GM21360 (cell line): ENCODE data around the gene BET1L.

Source experiments
- ATAC-seq: cut with Tn5 transposase; IDR thresholded peaks from one replicate; pipeline ENCODE4 v1.9.1; 2021; ENCODE audit warnings: mild to moderate bottlenecking, moderate library complexity; ENCODE audit not compliant: unreplicated experiment

Gene BET1L

DNA sequence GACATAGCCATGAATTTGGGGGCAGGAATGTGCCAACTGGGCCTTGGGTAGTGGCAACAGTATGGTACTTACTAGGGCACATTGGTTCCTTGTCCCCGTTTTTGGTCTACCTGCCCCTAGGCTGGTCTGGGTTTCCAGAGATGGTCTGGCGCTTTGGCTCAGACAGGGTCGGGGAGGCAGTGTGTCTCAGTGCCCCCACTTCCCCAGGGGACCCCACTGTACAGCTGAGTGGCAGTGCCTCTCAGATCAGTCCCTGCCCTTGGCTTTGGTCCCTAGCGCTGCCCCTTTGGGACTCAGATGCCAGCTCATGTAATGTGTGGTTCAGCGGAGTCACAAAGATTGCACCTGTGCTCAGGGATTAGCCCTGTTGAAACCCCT, 3.6 kb upstream of the BET1L start:
- no peak for ATAC-seq

DNA sequence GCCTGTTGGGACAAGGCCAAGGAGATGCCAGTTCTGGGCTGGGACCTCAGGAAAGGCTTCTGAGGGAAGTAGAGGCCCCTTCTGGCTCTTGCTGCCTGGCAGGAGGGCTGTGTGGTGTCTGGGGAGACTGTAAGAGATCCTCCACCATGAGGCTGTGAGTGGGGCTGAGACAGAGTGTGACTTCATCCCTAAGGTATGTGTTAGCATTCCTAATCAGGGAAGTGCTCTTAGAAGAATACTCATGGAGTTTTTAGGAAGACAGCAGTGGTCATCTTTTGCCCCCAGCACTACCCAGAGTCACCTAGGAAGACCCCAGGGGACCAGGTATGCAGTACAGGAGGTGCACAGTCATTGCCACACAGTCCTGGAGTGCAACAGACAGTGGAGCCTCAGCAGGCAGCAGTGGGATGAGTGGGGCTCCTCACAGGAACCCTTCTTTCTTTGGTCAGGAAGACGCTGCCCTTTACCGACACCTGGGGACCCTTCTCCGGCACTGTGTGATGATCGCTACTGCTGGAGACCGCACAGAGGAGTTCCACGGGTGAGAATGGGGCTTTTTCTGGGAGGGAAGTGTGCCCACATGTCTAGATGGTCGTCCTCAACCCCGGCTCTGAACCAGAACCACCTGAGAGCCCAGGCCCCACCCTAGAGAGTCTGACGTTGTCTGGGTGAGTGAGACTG, 3.1 kb upstream of the BET1L start:
- ATAC-seq, result no peak

DNA sequence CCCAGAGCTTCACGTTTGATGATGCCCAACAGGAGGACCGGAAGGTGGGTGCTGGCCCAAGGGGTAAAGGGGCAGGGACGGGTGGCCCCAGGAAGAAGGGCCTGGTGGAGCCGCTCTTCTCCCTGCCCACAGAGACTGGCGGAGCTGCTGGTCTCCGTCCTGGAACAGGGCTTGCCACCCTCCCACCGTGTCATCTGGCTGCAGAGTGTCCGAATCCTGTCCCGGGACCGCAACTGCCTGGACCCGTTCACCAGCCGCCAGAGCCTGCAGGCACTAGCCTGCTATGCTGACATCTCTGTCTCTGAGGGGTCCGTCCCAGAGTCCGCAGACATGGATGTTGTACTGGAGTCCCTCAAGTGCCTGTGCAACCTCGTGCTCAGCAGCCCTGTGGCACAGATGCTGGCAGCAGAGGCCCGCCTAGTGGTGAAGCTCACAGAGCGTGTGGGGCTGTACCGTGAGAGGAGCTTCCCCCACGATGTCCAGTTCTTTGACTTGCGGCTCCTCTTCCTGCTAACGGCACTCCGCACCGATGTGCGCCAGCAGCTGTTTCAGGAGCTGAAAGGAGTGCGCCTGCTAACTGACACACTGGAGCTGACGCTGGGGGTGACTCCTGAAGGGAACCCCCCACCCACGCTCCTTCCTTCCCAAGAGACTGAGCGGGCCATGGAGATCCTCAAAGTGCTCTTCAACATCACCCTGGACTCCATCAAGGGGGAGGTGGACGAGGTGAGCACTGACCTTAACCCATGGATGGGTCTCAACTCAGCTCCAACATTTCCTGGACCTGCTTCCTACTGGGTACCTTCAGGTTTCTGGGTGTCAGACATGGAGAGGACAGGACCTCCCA, 2.3 kb upstream of the BET1L start:
- no peak for ATAC-seq

DNA sequence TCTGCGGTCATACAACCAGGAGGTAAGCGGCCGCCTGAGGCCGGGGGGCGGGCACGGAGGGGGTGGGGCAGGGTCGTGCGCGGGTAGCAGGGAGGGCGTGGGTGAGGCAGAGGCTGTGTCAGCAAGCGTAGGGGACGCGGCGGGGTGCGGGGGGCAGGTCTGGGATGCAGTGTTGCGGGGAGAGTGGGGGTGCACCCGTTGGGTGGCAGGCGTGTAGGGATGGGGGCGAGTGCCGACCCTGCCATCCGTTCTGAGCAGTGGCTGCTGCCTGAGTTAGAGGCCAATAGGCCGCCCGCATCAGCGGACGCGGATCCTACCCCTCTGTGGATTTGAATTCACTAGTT, 1.7 kb upstream of the BET1L start:
- ATAC-seq, result peak; percentile 2

DNA sequence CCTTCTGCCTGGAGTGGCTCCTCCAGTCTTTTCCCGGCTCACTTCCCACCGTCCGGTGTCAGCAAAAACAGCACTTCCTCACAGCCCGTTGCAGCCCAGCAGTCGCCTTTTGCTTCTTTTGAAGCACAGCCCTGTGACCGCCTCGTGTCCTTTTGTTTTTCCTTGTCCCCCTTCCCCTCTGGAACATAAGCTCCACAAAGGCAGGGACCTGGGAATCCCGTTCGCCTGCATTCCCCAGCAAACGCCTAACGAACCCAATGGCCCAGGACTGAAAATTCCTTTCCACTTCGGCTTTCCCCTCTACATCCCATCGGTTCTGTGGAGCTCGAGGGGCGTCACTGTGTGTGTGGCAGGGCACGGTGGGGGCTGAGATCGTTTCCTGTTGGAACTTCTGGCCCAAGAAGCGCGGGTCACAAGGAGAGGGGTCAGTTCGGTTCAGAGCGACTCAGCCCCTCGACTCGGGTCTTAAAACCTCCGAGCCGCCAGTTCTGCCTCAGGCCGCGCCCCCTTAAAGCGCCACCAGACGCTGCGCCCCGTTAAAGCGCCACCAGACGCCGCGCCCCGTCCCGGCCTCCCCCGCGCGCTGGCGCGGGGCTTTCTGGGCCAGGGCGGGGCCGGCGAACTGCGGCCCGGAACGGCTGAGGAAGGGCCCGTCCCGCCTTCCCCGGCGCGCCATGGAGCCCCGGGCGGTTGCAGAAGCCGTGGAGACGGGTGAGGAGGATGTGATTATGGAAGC, 1.1 kb upstream of the BET1L start:
- ATAC-seq, result peak; percentile 43

DNA sequence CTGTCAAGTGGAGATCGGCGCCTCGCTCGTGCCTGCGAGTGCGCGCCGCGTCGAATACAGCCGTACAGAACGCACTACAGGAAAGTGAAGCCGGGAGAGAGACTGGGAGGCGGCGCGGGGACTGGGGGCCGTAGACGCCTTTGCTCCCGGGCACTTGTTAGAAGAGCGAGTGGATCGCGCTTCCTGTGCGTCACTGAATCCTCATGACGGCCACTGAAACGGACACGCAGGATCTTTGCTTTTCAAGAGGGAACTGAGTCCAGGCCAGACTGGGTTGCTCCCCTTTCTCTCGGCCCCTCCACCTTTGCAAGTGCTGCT, 623 bp upstream of the BET1L start:
- ATAC-seq, result no peak

DNA sequence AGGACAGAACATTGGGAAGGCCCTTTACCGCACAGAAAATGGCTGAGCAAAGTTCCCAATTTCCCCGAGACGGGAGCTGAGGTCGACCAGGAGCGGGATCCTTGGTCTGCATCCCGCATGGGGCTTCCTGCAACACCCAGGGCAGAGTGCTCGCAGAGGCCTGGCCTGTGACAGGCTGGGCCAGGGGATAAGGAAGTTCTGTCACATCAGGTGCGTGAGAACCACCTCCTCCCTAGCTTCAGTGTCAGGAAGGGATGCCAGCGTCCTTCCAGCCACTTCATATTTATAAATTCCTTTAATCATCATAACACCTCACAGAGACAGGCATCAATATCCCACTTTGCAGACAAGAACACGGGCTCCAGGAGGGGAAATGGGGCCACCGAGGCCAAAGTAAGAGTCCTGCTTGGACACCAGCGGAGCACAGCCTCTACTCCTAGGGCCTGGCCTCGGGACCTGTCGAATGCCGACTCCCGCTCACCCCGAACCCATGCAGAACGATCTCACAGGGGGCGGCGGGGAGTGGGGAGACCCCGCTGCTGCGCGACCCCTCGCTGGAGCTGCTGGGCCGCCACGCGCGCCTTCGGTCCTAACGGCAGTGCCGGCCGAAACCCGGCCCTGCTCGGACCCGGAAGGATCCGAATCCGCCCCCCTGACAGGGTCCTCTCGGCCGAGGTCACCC, 532 bp downstream of the BET1L start:
- ATAC-seq, result no peak

DNA sequence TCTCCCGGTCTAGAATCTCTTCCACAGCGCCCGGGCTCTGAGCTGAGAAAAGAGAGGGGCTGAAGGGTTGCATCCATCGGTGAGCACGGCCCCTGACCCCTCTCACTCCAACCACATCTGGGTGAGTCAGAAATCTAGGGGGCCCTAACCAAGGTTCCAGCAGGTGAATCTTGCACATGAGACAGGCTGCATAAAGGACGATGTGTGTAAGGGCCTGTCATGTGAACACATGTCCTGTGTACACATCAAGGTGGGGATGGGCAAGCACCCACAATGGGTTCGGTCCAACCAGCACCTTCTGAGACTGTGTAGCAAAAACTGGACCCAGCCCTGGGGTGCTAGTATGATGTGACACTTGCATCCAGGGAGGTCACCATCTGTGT, 1.2 kb downstream of the BET1L start:
- ATAC-seq, result no peak

DNA sequence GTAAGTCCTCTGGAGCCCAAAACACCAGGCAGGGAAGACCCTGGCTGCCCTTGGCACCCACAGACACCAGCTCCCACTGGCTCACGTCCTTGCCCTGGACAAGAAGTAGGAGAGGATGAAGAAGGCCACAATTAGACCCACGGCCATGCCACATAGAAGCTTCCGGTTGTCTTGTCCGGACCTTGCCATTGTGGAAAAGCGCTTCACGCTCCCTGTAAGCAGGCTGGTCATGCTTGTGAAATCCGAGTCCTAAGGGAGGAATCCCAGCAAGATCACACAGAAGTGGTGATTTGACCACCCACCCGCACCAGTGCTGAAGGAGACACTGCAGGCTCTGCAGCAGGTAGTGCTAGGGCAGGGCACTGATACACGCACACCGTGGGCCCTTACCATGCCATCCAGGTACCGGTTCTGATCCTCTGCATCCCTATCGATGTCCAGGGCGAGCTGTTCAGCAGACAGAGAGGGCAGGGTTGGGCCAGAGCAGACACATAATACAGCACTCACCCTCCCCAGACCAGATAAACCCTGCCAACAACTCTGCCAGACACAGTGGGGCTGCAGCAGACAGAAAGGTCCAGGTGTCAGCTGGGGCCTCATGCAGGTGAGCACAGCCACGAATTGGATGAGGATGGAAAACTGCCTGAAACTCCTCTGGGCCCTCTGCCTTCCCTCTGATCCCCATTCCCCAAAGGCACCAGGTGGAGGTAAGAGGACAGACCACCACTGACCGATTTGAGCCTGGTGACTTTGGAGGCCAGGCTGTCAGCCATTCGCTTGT, 1.8 kb downstream of the BET1L start:
- no peak for ATAC-seq

DNA sequence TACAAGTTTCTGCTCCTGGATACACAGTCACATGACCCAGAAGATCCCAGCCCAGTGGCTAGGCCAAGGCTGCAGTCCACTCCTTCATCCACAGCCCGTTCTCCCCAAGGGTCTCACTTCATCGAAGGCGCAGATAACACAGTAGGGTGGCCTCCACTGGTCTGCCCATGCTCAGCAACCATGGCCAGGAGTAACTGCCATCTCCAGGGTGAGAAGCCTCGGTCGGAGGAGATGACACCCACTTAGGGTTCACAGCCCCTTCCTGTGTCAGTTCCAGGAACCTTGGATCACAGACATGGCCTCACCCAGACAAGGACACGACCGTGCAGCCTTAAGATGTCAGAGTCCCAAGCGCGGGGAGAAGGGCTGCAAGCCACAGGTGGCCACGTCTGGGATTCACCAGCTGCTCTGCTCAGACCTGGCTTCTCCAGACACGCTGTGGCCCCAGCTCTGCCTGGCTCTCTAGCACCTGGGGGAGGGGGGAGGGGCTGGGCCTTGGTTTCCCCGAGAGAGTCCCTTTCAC, 2.6 kb downstream of the BET1L start:
- no peak for ATAC-seq

DNA sequence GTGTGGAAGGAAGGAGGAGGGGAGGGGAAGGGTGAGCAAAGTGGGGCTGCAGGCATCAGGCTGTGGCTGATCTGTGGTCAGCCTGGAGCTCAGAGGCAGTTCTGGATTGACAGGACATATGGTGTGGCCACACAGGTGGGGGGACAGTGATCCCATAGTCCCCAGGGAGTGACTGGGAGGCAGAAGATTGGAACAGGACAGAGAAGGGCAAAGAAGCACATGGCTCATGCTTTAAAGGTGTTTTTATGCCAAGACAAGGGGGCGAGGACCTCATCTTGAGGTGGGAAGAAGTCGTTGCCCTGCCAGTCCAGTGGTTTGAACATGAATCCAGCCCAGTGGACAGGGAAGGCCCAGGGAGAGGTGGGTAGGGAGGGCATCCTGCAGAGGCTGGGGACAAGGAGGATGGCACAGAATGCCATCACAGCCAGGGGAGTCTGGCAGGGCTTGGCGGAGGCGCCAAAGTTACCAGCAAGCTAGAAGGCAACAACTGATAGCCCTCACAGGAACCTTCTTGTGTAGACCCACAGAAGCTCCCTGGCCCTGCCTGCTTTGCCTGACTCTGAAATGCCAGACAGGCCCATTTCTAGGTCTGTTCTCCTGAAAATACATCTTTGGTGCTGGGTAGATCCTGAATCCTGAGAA, 3.1 kb downstream of the BET1L start:
- no peak for ATAC-seq

DNA sequence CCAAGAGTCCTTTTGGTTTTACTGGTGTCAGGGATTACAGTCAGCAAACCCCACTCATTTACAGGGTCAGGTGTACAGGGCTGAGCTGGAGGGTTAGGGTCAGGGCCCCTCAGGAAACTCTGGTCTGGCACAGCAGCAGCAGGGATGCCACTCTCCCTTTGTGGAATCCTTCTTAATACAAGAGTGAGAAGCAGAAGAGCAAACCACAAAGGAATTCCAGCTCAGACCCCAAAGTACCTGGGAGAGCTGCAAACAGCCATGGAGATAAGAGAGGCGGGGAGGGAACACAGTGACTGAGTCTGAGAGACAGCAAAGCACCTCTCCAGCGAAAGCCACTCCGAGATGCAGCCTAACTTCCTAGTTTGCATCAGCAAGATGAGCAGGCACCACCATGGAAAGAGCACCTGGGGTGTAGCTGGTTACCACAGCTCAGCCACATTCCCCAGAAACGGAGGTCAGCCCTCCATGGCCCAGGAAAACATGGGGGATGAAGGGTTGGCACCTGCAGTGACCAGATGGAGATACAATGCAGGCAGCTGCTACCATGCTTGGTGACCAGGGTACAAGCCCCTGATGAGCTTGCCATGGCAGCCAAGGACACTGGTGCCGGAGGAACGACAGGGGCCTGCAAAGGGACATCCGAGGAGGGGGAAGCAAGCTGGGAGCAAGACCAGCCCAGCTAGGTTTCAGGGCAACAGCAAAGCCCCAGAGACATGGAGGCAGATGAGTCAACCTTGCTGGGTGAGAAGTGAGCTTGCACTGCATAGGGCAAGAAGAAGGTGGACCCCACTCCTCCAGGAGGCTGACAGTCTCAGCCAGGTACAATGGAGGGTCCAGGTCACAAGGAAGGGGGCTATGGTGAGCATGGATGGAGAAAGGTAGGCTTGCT, 3.9 kb downstream of the BET1L start:
- no peak for ATAC-seq

DNA sequence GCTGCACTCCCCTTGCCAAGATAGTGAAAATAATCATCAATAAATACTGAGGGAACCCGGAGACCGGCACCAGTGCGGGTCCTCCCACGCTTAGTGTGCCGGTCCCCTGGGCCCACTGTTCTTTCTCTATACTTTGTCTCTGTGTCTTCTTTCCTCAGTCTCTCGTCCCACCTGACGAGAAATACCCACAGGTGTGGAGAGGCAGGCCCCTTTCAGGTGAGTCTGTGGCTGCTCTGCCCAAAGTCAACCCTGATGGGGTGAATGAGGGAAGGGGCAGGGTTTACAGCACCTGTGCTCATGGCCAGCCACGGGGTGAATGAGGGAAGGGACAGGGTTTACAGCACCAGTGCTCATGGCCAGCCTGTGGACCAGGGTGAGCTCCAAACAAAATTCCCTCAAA, 4.7 kb downstream of the BET1L start:
- no peak for ATAC-seq

DNA sequence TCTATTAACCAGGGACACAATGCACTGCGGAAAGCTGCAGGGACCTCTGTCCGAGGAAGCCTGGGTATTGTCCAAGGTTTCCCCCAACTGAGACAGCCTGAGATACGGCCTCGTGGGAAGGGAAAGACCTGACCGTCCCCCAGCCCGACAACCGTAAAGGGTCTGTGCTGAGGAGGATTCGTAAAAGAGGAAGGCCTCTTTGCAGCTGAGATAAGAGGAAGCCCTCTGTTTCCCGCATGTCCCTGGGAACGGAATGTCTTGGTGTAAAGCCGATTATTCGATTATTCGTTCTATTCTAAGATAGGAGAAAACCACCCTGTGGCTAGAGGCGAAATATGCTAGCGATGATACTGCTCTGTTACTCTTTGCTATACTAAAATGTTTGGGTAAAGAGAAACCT, 5.2 kb downstream of the BET1L start:
- ATAC-seq, result no peak

DNA sequence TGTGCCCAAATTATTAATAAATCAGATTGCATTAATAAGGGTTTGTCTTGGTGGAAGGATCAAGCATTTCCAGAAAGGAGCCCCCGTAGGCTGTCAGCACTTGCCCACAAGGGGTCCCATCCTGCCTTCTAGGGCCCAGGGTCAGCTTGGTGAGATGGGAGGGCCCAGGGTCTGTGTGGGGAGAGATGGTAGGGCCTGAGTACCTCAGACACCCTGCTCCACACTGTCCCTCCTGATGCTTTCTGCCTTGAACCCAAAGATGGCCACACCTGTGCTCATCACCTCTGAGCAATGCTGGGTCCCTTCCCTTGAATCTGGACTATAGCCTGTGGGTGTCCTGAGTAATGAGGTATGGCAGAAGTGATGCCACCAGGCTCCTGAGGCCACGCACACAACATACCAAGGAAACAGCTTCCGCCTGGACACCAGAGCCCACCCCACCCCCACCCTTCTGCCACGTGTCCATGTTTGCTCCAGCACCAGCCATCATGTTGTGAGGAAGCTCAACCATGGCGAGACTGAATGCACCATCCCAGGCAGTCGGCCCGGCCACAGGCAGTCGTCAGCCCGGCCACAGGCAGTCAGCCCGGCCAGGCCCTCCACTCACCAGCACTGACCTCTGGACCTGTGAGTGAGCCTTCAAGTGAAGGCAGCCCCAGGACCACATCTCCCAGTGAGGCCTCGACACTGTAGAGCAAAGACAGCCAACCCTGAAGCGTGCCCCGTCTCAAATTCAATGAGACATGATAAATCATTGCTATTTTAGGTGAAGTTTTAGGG, 6.8 kb downstream of the BET1L start:
- no peak for ATAC-seq

DNA sequence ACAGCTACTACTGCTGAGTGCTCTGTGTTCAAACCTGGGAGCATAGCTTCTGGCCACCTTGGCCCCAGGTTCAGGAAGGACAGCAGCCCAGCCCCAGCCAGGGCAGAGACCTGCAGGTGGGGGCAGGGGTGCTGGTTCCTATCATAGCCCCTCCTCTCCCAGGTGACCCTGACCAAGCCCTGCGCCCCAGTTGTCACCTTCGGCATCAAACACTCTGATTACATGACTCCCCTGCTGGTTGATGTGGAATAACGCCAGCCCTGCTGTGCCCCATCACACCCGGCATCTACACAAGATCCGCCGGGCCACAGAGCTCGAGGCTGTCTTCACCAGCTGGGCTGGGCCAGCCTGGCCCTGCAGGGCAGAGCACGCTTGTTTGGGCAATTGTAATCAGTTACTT, 7.4 kb downstream of the BET1L start:
- ATAC-seq, result no peak

DNA sequence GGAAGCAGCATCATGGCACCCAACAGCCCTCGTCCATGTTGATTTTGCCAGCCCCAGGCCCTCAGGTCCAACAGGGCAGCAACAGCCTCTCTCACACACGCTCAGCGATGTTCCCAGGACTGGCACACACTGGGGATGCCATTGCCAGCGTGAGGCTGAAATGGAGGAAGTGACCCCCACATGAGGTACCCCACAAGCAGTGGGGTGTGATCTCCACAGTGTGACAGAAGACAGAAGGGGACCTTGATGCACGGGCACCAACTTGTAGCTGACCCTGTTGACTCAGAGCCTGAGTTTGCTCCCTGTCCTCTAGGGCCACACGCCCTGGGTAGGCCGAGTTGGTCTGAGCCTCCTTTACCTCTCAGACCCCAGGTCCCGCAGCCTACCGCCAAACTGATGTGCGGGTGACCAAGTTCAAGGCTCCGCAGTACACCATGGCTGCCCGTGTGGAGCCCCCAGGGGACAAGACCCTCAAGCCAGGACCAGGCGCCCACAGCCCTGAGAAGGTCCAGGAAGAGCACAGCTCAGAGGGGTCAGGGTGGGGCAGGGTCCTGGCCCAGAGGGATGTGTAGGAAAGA, 8.1 kb downstream of the BET1L start:
- no peak for ATAC-seq

DNA sequence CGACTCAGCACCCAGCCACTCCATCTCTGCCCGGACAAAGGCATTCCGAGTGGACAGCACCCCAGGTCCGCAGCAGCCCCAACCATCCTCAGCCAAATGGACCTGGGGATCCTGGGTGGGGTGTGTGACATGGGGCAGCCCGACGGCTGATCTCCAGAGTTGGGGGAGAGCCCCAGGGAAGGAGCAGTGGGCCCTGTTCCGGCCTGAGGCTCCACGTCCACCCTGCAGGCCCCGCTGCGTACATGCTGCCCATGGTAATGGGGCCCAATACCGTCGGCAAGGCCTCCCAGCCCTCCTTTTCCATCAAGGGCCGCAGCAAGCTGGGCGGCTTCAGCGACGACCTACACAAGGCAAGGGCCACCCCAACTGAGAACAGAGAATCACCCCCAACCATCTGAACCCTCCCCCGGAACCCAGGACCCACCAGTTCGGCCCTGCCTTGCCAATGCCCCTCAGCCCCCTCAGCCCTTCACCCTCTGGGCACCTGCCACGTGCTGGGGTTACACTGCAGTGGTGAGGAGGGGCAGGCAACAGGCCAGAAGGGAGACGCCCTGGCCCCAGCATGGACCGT, 8.9 kb downstream of the BET1L start:
- ATAC-seq, result no peak
